Ishikawa (cell line): ENCODE results near the gene SPINK9.

Source experiments
- TEAD4 ChIP-seq: IDR thresholded peaks from 2 replicates; pipeline ENCODE4 v1.6.1; 2012
- ZBTB7A ChIP-seq: IDR thresholded peaks from 2 replicates; pipeline ENCODE4 v1.6.1; 2012; ENCODE audit warnings: low read depth

- TF ChIP-seq ZBTB7A (no peak), TEAD4 (no peak)
Observed at GRCh38 chr5:148368299-148368698, 32.9 kb downstream of the SPINK9 start.
